Measurements from ENCODE around the gene BAAT.
A peak's percentile ranks its signal among the peaks of the same experiment; 100 is the strongest.

Gene BAAT

GRCh38 chr9:101315112-101315450, 69.7 kb downstream of the BAAT start:
- TF ChIP-seq ARNTL (CRISPR knock-in tag; IDR thresholded peaks at IDR 0.05; ENCODE audit: borderline replicate concordance, low read depth) (no peak), CSRNP3 (CRISPR knock-in tag; IDR thresholded peaks at IDR 0.05) (no peak), BACH2 (CRISPR knock-in tag; IDR thresholded peaks at IDR 0.05; ENCODE audit: borderline replicate concordance) (no peak), ESRRG (CRISPR knock-in tag; IDR thresholded peaks at IDR 0.05) (no peak), TCF4 (CRISPR knock-in tag; IDR thresholded peaks at IDR 0.05; ENCODE audit: borderline replicate concordance) (no peak)
- ATAC-seq = no peak

- ATAC-seq = no peak
- TF ChIP-seq ZFP30 (CRISPR knock-in tag; IDR thresholded peaks at IDR 0.05) = no peak
- no peak for TF ChIP-seq CSRNP3 (CRISPR knock-in tag; IDR thresholded peaks at IDR 0.05)
- no peak for TF ChIP-seq PATZ1 (CRISPR knock-in tag; IDR thresholded peaks at IDR 0.05; ENCODE audit: borderline replicate concordance)
- no peak for TF ChIP-seq GLIS3 (CRISPR knock-in tag; IDR thresholded peaks at IDR 0.05)
- no peak for TF ChIP-seq CSDC2 (CRISPR knock-in tag; IDR thresholded peaks at IDR 0.05)
- TF ChIP-seq ZNF565 (CRISPR knock-in tag; conservative IDR thresholded peaks at IDR 0.05; ENCODE audit: low read depth) = no peak
- no peak for TF ChIP-seq ZNF70 (CRISPR knock-in tag; IDR thresholded peaks at IDR 0.05)
- TF ChIP-seq TOX (CRISPR knock-in tag; IDR thresholded peaks at IDR 0.05; ENCODE audit: borderline replicate concordance) = no peak
- TF ChIP-seq SNAI2 (CRISPR knock-in tag; IDR thresholded peaks at IDR 0.05) = no peak
- no peak for TF ChIP-seq RARB (CRISPR knock-in tag; IDR thresholded peaks at IDR 0.05)
- TF ChIP-seq OSR1 (CRISPR knock-in tag; IDR thresholded peaks at IDR 0.05) = no peak
- no peak for TF ChIP-seq ISL1 (CRISPR knock-in tag; IDR thresholded peaks at IDR 0.05)
- no peak for TF ChIP-seq CREB5 (CRISPR knock-in tag; IDR thresholded peaks at IDR 0.05; ENCODE audit: low read depth)
Observed at GRCh38 chr9:101312661-101313060, 72.1 kb downstream of the BAAT start.

GRCh38 chr9:101311758-101312420, 72.9 kb downstream of the BAAT start:
- TF ChIP-seq ZNF8 (CRISPR knock-in tag; IDR thresholded peaks at IDR 0.05) (no peak), CSDC2 (CRISPR knock-in tag; IDR thresholded peaks at IDR 0.05) (no peak)
- ATAC-seq = peak; percentile 92

GRCh38 chr9:101311191-101311590, 73.6 kb downstream of the BAAT start:
- TF ChIP-seq ESRRG (CRISPR knock-in tag; IDR thresholded peaks at IDR 0.05) (no peak), ZNF70 (CRISPR knock-in tag; IDR thresholded peaks at IDR 0.05) (no peak), ZNF565 (CRISPR knock-in tag; conservative IDR thresholded peaks at IDR 0.05; ENCODE audit: low read depth) (no peak), GLIS3 (CRISPR knock-in tag; IDR thresholded peaks at IDR 0.05) (no peak), ISL1 (CRISPR knock-in tag; IDR thresholded peaks at IDR 0.05) (no peak), PPARA (CRISPR knock-in tag; IDR thresholded peaks at IDR 0.05; ENCODE audit: borderline replicate concordance) (no peak)
- ATAC-seq = no peak
